Hepatocyte (in vitro differentiated cells): ENCODE data around the gene NTSR1.

ENCODE experiments used
- CTCF ChIP-seq: fragments of 200-600 bp; sonication (generic); IDR thresholded peaks from 2 replicates; pipeline ENCODE4 v1.5.1; 2016; ENCODE audit warnings: antibody characterized with exemption, mild to moderate bottlenecking; ENCODE audit not compliant: poor library complexity
- EZH2 ChIP-seq: fragments of 200-600 bp; sonication (generic); IDR thresholded peaks from 2 replicates; pipeline ENCODE4 v1.6.1; 2016; ENCODE audit warnings: antibody characterized with exemption, mild to moderate bottlenecking, borderline replicate concordance

GRCh38 chr20:62702013-62702300 lies 6.7 kb upstream of the NTSR1 start:
- TF ChIP-seq CTCF = no peak
- no peak for TF ChIP-seq EZH2
